DMS79 treated with DMSO at 0.1 percent for 48 hours (cell line): ENCODE data around the gene CPS1.

Source experiments
- DNase-seq: peaks from one replicate; lab custom pipeline; 2025; lab: John Stamatoyannopoulos, UW

The CPS1 gene

GRCh38 chr2:210606001-210606400, 49.6 kb downstream of the CPS1 start:
- no peak for DNase-seq

GRCh38 chr2:210611466-210611865, 55.1 kb downstream of the CPS1 start:
- no peak for DNase-seq

GRCh38 chr2:210616074-210616473, 59.7 kb downstream of the CPS1 start:
- no peak for DNase-seq

- no peak for DNase-seq
These were observed 60.9 kb downstream of the CPS1 start for GRCh38 chr2:210617318-210617717.

GRCh38 chr2:210617732-210618330, 61.4 kb downstream of the CPS1 start:
- peak; percentile 27 for DNase-seq

- DNase-seq, result no peak
These were observed 64.1 kb downstream of the CPS1 start for GRCh38 chr2:210620456-210620855.

- no peak for DNase-seq
These were observed 67.1 kb downstream of the CPS1 start for GRCh38 chr2:210623506-210623905.

- no peak for DNase-seq
These were observed 70.5 kb downstream of the CPS1 start for GRCh38 chr2:210626849-210627248.

GRCh38 chr2:210630873-210631560, 74.6 kb downstream of the CPS1 start:
- peak; percentile 50 for DNase-seq

GRCh38 chr2:210633699-210634098, 77.3 kb downstream of the CPS1 start:
- DNase-seq, result no peak

- DNase-seq, result no peak
These were observed 78.9 kb downstream of the CPS1 start for GRCh38 chr2:210635257-210635656.

GRCh38 chr2:210642333-210642732, 85.9 kb downstream of the CPS1 start:
- no peak for DNase-seq

GRCh38 chr2:210647151-210647550, 90.8 kb downstream of the CPS1 start:
- DNase-seq, result no peak

- no peak for DNase-seq
These were observed 97.7 kb downstream of the CPS1 start for GRCh38 chr2:210654091-210654490.

GRCh38 chr2:210655229-210655975, 99.0 kb downstream of the CPS1 start:
- DNase-seq, result no peak

- DNase-seq, result no peak
These were observed 101.5 kb downstream of the CPS1 start for GRCh38 chr2:210657874-210658273.

- DNase-seq, result no peak
These were observed 104.4 kb downstream of the CPS1 start for GRCh38 chr2:210660751-210661150.

GRCh38 chr2:210662560-210662959, 106.2 kb downstream of the CPS1 start:
- no peak for DNase-seq

- no peak for DNase-seq
These were observed 107.3 kb downstream of the CPS1 start for GRCh38 chr2:210663631-210664089.

- DNase-seq, result no peak
These were observed 111.3 kb downstream of the CPS1 start for GRCh38 chr2:210667711-210668110.

GRCh38 chr2:210671065-210671464, 114.7 kb downstream of the CPS1 start:
- DNase-seq, result no peak

- DNase-seq, result no peak
These were observed 116.7 kb downstream of the CPS1 start for GRCh38 chr2:210673117-210673516.

GRCh38 chr2:210676067-210676466, 119.7 kb downstream of the CPS1 start:
- no peak for DNase-seq
